Transverse colon (tissue), 4 donors: Measurements from ENCODE around the gene PI16. TPM values are rescaled to one million over a fixed set of nuclear protein-coding genes. Genes with fewer than 3 reads are reported as not detected.

Experiments used
- DNase-seq: peaks from one replicate; pipeline ENCODE4 v3.0.0-alpha.2; 2019
- H3K27ac ChIP-seq, 4 donors: fragments of 200-600 bp; sonication (generic); 2 replicates each; pipeline ENCODE4 v1.5.1; 2016 to 2018; ENCODE audit warnings: inconsistent platforms in 4 of 4
- H3K27me3 ChIP-seq: fragments of 200-600 bp; sonication (generic); 2 replicates; pipeline ENCODE4 v1.5.1; 2017; ENCODE audit warnings: inconsistent platforms
- H3K36me3 ChIP-seq, 4 donors: fragments of 200-600 bp; sonication (generic); 2 replicates each; pipeline ENCODE4 v1.5.1; 2017 to 2019; ENCODE audit warnings: inconsistent platforms in 4 of 4
- H3K4me1 ChIP-seq, 4 donors: fragments of 200-600 bp; sonication (generic); 2 replicates each; pipeline ENCODE4 v1.5.1; 2017 to 2020; ENCODE audit warnings: inconsistent platforms in 4 of 4
- H3K4me3 ChIP-seq, 4 donors: fragments of 200-600 bp; sonication (generic); 1 replicate in 1 of 4; 2 replicates in 3 of 4; pipeline versions ENCODE4 v1.5.1 to v1.6.1; 2017 to 2019; ENCODE audit warnings: inconsistent platforms in 4 of 4
- H3K9me3 ChIP-seq, 2 donors: fragments of 200-600 bp; sonication (generic); 2 replicates each; pipeline ENCODE4 v1.5.1; 2017 to 2019; ENCODE audit warnings: inconsistent platforms in 2 of 2
- CTCF ChIP-seq, 5 experiments: fragments of 200-600 bp in 3 of 5; fragments of 450-650 bp in 2 of 5; sonication (generic) in 3 of 5; IDR thresholded peaks; 1 replicate in 2 of 5; 2 replicates in 3 of 5; pipeline ENCODE4 v1.5.1; 2016 to 2017; ENCODE audit warnings: antibody characterized with exemption in 5 of 5, inconsistent platforms in 3 of 5, mild to moderate bottlenecking in 2 of 5, moderate library complexity in 1 of 5
- EP300 ChIP-seq: sonication (generic); formaldehyde crosslinking; IDR thresholded peaks from one replicate; pipeline ENCODE4 v1.6.1; 2017; ENCODE audit warnings: antibody characterized with exemption, low read depth
- POLR2A ChIP-seq: fragments of 450-650 bp; IDR thresholded peaks from one replicate; pipeline ENCODE4 v1.6.1; 2016; ENCODE audit warnings: antibody characterized with exemption, mild to moderate bottlenecking, moderate library complexity
- POLR2AphosphoS5 ChIP-seq, 3 donors: sonication (generic); formaldehyde crosslinking; IDR thresholded peaks; one replicate each; pipeline ENCODE4 v1.6.1; 2016; ENCODE audit warnings: antibody characterized with exemption in 3 of 3
- WGBS, 2 donors: methylation state at CpG; one replicate each; pipeline ENCODE4 v1.1.5; 2018; ENCODE audit warnings: low coverage in 1 of 2; 5-methylcytosine and 5-hydroxymethylcytosine counted together
- in situ Hi-C, 4 donors: fragments of 200-750 bp; cut with MboI; loops; one replicate each; pipeline versions ENCODE4 v1.15.0 to v1.15.1; 2017; ENCODE audit warnings: low sequenced_read_pairs in 3 of 4, low pct_ligation_motif_present in 1 of 4, low pct_unique_long_range_greater_than_20kb in 1 of 4
- intact Hi-C: fragments of 100-400 bp; cut with DNase I; formaldehyde crosslinking; loops from one replicate; pipeline ENCODE4 v1.15.1; 2023; ENCODE audit warnings: low total_unique reads
- total RNA-seq, 4 donors: library from RNA; depleted of rRNA; stranded (reverse); fragments of >200 nt; gene quantifications; one replicate each; pipeline ENCODE4 v1.1.0, GENCODE V29; 2016

PI16 gene
- total RNA-seq, 4 donors from 2014 or later, result 0.60 to 5.6 (median 4.0) TPM; not detected in 1

GRCh38 chr6:36964908-36965307 is 10.4 kb downstream of the PI16 start:
- Histone ChIP-seq H3K27ac (no peak overlapping the region), H3K36me3 (peaks cover 0 to 25% (median 10%) of the 10 kb centered on the region in 4 donors), H3K4me1 (peaks cover 0 to 5% (median 0%) of the 10 kb centered on the region in 4 donors), H3K4me3 (no peak overlapping the region), H3K27me3 (no peaks in the 10 kb centered on the region), H3K9me3 (no peaks in the 10 kb centered on the region)
- in situ Hi-C loops (no loop called here), intact Hi-C loops (no loop called here)
- TF ChIP-seq EP300 (no peak), POLR2AphosphoS5 (IDR thresholded peaks at IDR 0.05) (no peak), CTCF (IDR thresholded peaks at IDR 0.05) (no peak), POLR2A (no peak)
- 86% methylated on average over 4 of the region's 4 CpGs; no CpG with 5 or more reads in 1 of the 2 donors for WGBS, 2 donors
- DNase-seq, result no peak

GRCh38 chr6:36967301-36967700 is 12.8 kb downstream of the PI16 start:
- H3K9me3 ChIP-seq, result no peaks in the 10 kb centered on the region
- intact Hi-C loops (no loop called here), in situ Hi-C loops (no loop called here)
- TF ChIP-seq EP300 (no peak), CTCF (IDR thresholded peaks at IDR 0.05) (no peak)
- DNase-seq, result no peak
- peaks cover 0 to 48% (median 20%) of the 10 kb centered on the region in 4 donors for H3K36me3 ChIP-seq
- H3K27me3 ChIP-seq, result no peaks in the 10 kb centered on the region
- no peak overlapping the region for H3K4me3 ChIP-seq
- 83% methylated on average over 3 of the region's 3 CpGs; no CpG with 5 or more reads in 1 of the 2 donors for WGBS, 2 donors
- no peak overlapping the region for H3K27ac ChIP-seq
- peaks cover 0 to 5% (median 0%) of the 10 kb centered on the region in 4 donors for H3K4me1 ChIP-seq

- H3K9me3 ChIP-seq, result no peaks in the 10 kb centered on the region
- TF ChIP-seq CTCF (IDR thresholded peaks at IDR 0.05) (no peak), EP300 (no peak), POLR2A (no peak)
- peaks cover 0 to 53% (median 22%) of the 10 kb centered on the region in 4 donors for H3K36me3 ChIP-seq
- 91 to 100% methylated on average over 1 to 4 of the region's 4 CpGs for WGBS, 2 donors
- no peak overlapping the region for H3K27ac ChIP-seq
- H3K27me3 ChIP-seq, result no peaks in the 10 kb centered on the region
- no peak for DNase-seq
- peaks cover 0 to 5% (median 0%) of the 10 kb centered on the region in 4 donors for H3K4me1 ChIP-seq
- in situ Hi-C loops (no loop called here), intact Hi-C loops (no loop called here)
- no peak overlapping the region for H3K4me3 ChIP-seq
Measured at GRCh38 chr6:36967757-36968156, 13.2 kb downstream of the PI16 start.

GRCh38 chr6:36968266-36968977 is 13.9 kb downstream of the PI16 start:
- no peak overlapping the region for H3K4me3 ChIP-seq
- in situ Hi-C loops (no loop called here), intact Hi-C loops (no loop called here)
- no peaks in the 10 kb centered on the region for H3K27me3 ChIP-seq
- TF ChIP-seq EP300, result no peak
- no peak for TF ChIP-seq POLR2A
- no peak for TF ChIP-seq POLR2AphosphoS5 (IDR thresholded peaks at IDR 0.05)
- TF ChIP-seq CTCF (IDR thresholded peaks at IDR 0.05), result no peak
- peak; percentile 37 for DNase-seq
- H3K9me3 ChIP-seq, result no peaks in the 10 kb centered on the region
- H3K4me1 ChIP-seq, result peaks cover 0 to 5% (median 0%) of the 10 kb centered on the region in 4 donors
- 81 to 83% methylated on average over 6 to 16 of the region's 16 CpGs for WGBS, 2 donors
- no peak overlapping the region for H3K27ac ChIP-seq
- H3K36me3 ChIP-seq, result peaks cover 0 to 60% (median 24%) of the 10 kb centered on the region in 4 donors
